SK-N-SH (cell line): ENCODE measurements around the gene GPATCH1. TPM values are rescaled to one million over a fixed set of nuclear protein-coding genes. Genes with fewer than 3 reads are reported as not detected.

Experiments used
- CTCF ChIA-PET: fragments of 300-600, 350-600 bp; formaldehyde crosslinking; extraction: SDS; loops from one replicate; lab custom pipeline; 2021; lab: Yijun Ruan, JAX
- POLR2A ChIA-PET: fragments of 350-600 bp; sonication (Branson Sonifier 250); formaldehyde crosslinking; extraction: SDS; loops from one replicate; lab custom pipeline; 2020; ENCODE audit warnings: antibody characterized with exemption, inconsistent platforms; lab: Yijun Ruan, JAX
- DNase-seq: peaks from one replicate; pipeline ENCODE4 v3.0.0; 2012
- H2AFZ ChIP-seq: fragments of 200-600 bp; sonication (generic); 2 replicates; pipeline ENCODE4 v1.8.1; 2016; ENCODE audit warnings: antibody characterized with exemption, mild to moderate bottlenecking, low read depth
- H3F3A ChIP-seq: fragments of 200-600 bp; sonication (generic); replicated peaks from 2 replicates; pipeline ENCODE3; 2016; ENCODE audit warnings: antibody characterized with exemption, mild to moderate bottlenecking; ENCODE audit not compliant: insufficient read depth
- H3K27ac ChIP-seq, 2 experiments: fragments of 200-500 bp in 1 of 2; fragments of 200-600 bp in 1 of 2; sonication (Bioruptor generic) in 1 of 2; sonication (generic), shearing (Covaris generic) in 1 of 2; 2 replicates each; pipeline versions ENCODE4 v1.5.1 to v1.6.1; 2014 to 2016; ENCODE audit warnings: low read depth in 2 of 2, inconsistent platforms in 1 of 2, low read length in 1 of 2, mild to moderate bottlenecking in 1 of 2, mixed read lengths in 1 of 2
- H3K27me3 ChIP-seq: fragments of 200-600 bp; sonication (generic), shearing (Covaris generic); 2 replicates; pipeline ENCODE4 v1.6.1; 2016; ENCODE audit warnings: mixed run types; ENCODE audit not compliant: insufficient read depth
- H3K36me3 ChIP-seq, 2 experiments: fragments of 200-500 bp in 1 of 2; fragments of 200-600 bp in 1 of 2; sonication (Bioruptor generic) in 1 of 2; sonication (generic) in 1 of 2; replicated peaks in 1 of 2; 2 replicates each; pipeline versions ENCODE3 to v1.5.1; 2014 to 2016; ENCODE audit warnings: low read length in 1 of 2, mild to moderate bottlenecking in 1 of 2; ENCODE audit not compliant: insufficient read depth in 2 of 2, control insufficient read depth in 1 of 2
- H3K4me1 ChIP-seq, 2 experiments: fragments of 200-500 bp in 1 of 2; fragments of 200-600 bp in 1 of 2; sonication (Bioruptor generic) in 1 of 2; sonication (generic), shearing (Covaris generic) in 1 of 2; 2 replicates each; pipeline versions ENCODE4 v1.5.1 to v1.6.1; 2014 to 2016; ENCODE audit warnings: low read depth in 1 of 2, low read length in 1 of 2, mixed run types in 1 of 2; ENCODE audit not compliant: insufficient read depth in 2 of 2, control insufficient read depth in 1 of 2
- H3K4me2 ChIP-seq: fragments of 200-600 bp; sonication (generic), shearing (Covaris generic); 2 replicates; pipeline ENCODE4 v1.6.1; 2017; ENCODE audit warnings: mixed run types
- H3K4me3 ChIP-seq, 2 experiments: fragments of 200-500 bp in 1 of 2; fragments of 200-600 bp in 1 of 2; sonication (Bioruptor generic) in 1 of 2; sonication (generic), shearing (Covaris generic) in 1 of 2; 2 replicates each; pipeline versions ENCODE4 v1.5.1 to v1.8.1; 2014 to 2016; ENCODE audit warnings: low read depth in 2 of 2, inconsistent platforms in 1 of 2, low read length in 1 of 2, mild to moderate bottlenecking in 1 of 2, mixed read lengths in 1 of 2, moderate library complexity in 1 of 2
- H3K79me2 ChIP-seq: fragments of 200-600 bp; sonication (generic); 2 replicates; pipeline ENCODE4 v1.8.1; 2017; ENCODE audit warnings: mild to moderate bottlenecking; ENCODE audit not compliant: insufficient read depth
- H3K9ac ChIP-seq: fragments of 200-600 bp; sonication (generic); 2 replicates; pipeline ENCODE4 v1.6.1; 2017; ENCODE audit warnings: mixed run types
- H3K9me2 ChIP-seq: fragments of 200-600 bp; sonication (generic); 2 replicates; pipeline ENCODE4 v1.6.1; 2017; ENCODE audit warnings: mixed run types
- H3K9me3 ChIP-seq: fragments of 200-600 bp; sonication (generic); 2 replicates; pipeline ENCODE4 v1.6.1; 2017; ENCODE audit warnings: mixed run types, mild to moderate bottlenecking, moderate library complexity
- H4K20me1 ChIP-seq: fragments of 200-600 bp; sonication (generic); 2 replicates; pipeline ENCODE4 v1.6.1; 2017; ENCODE audit warnings: mild to moderate bottlenecking, mixed run types; ENCODE audit not compliant: insufficient read depth
- EP300 ChIP-seq, 2 experiments: IDR thresholded peaks; 2 replicates each; pipeline versions ENCODE4 v1.4.0 to v1.6.1; 2012; ENCODE audit warnings: borderline replicate concordance in 1 of 2, low read depth in 1 of 2, low read length in 1 of 2
- EZH2phosphoT487 ChIP-seq: fragments of 200-600 bp; sonication (generic); IDR thresholded peaks from 2 replicates; pipeline ENCODE4 v1.6.1; 2017; ENCODE audit warnings: low read depth, mixed run types, mild to moderate bottlenecking, antibody characterized with exemption, moderate library complexity, borderline replicate concordance
- FOSL2 ChIP-seq: IDR thresholded peaks from 2 replicates; pipeline ENCODE4 v1.4.0; 2012; ENCODE audit warnings: low read depth, mild to moderate bottlenecking, moderate library complexity, borderline replicate concordance
- FOXJ3 ChIP-seq: sonication (generic); formaldehyde crosslinking; IDR thresholded peaks from 2 replicates; pipeline ENCODE4 v1.5.1; 2020; ENCODE audit warnings: mild to moderate bottlenecking, missing genetic modification reagents
- FOXM1 ChIP-seq: IDR thresholded peaks from 2 replicates; pipeline ENCODE4 v1.4.0; 2012; ENCODE audit warnings: low read depth, mild to moderate bottlenecking
- GABPA ChIP-seq: IDR thresholded peaks from 2 replicates; pipeline ENCODE4 v1.4.0; 2012; ENCODE audit warnings: low read depth, mild to moderate bottlenecking
- JUND ChIP-seq: IDR thresholded peaks from 2 replicates; pipeline ENCODE4 v1.4.0; 2012
- MEF2A ChIP-seq: IDR thresholded peaks from 2 replicates; pipeline ENCODE4 v1.4.0; 2012; ENCODE audit warnings: low read depth, borderline replicate concordance
- MXI1 ChIP-seq: IDR thresholded peaks from 2 replicates; pipeline ENCODE4 v1.6.1; 2012; ENCODE audit warnings: mild to moderate bottlenecking, low read depth, low read length, improper control_type of control experiment
- NFIC ChIP-seq: IDR thresholded peaks from 2 replicates; pipeline ENCODE4 v1.4.0; 2012; ENCODE audit warnings: borderline replicate concordance
- NRF1 ChIP-seq: IDR thresholded peaks from 2 replicates; pipeline ENCODE4 v1.6.1; 2012; ENCODE audit warnings: low read depth, mild to moderate bottlenecking, low read length
- RCOR1 ChIP-seq: fragments of 150-350 bp; IDR thresholded peaks from 2 replicates; pipeline ENCODE4 v1.6.1; 2017; ENCODE audit warnings: antibody characterized with exemption, low read length
- SIN3A ChIP-seq: IDR thresholded peaks from 2 replicates; pipeline ENCODE4 v1.6.1; 2012; ENCODE audit warnings: low read depth, mild to moderate bottlenecking, low read length, moderate library complexity, borderline replicate concordance
- TCF12 ChIP-seq: IDR thresholded peaks from 2 replicates; pipeline ENCODE4 v1.4.0; 2012
- TEAD4 ChIP-seq: IDR thresholded peaks from 2 replicates; pipeline ENCODE4 v1.4.0; 2012; ENCODE audit warnings: mild to moderate bottlenecking, borderline replicate concordance; ENCODE audit not compliant: insufficient read depth
- YY1 ChIP-seq: IDR thresholded peaks from 2 replicates; pipeline ENCODE4 v1.4.0; 2012; ENCODE audit warnings: low read depth, mild to moderate bottlenecking
- WGBS: methylation state at CpG from one replicate; pipeline ENCODE4 v1.1.6; 2017; ENCODE audit warnings: low lambda C conversion rate; 5-methylcytosine and 5-hydroxymethylcytosine counted together
- polyA plus RNA-seq, 3 experiments: library from polyadenylated mRNA; depleted of rRNA; stranded (reverse); fragments of >200 nt; gene quantifications; 2 replicates each; pipeline ENCODE4 v1.2.3, GENCODE V29; 2012
- TF ChIP-seq, protein P1 (sequence below): IDR thresholded peaks from 2 replicates; pipeline ENCODE4; 2012
- TF ChIP-seq, protein P2 (sequence below): IDR thresholded peaks from 2 replicates; pipeline ENCODE4 v1.4.0; 2012; ENCODE audit warnings: low read depth, borderline replicate concordance

Gene GPATCH1
- polyA plus RNA-seq, 1 of the 3 experiments (the other 2 are of a cell fraction), result 5.9 TPM

DNA sequence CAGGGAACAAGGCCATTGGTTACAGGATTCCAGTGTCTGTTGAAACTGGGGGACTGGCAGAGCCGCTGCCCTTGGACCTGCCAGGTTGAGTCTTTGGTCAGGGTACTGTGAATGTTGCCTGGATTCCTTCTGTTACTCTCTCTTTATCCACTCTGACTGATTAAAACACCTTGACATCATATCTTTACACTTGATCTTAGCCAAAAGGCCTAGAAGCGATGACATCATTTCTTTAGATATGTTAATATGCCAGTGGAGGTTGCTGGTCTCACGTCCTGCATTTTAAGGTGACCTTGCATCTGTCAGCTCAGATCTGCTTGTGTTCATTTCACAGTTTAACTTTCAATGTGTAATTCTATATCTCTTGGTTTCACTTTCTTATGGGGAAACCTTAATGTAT is 9.2 kb downstream of the GPATCH1 start:
- H4K20me1 ChIP-seq, result no peaks in the 10 kb centered on the region
- H3K9me2 ChIP-seq, result no peaks in the 10 kb centered on the region
- no peak for TF ChIP-seq EZH2phosphoT487
- TF ChIP-seq FOSL2, result no peak
- TF ChIP-seq, protein P1, sequence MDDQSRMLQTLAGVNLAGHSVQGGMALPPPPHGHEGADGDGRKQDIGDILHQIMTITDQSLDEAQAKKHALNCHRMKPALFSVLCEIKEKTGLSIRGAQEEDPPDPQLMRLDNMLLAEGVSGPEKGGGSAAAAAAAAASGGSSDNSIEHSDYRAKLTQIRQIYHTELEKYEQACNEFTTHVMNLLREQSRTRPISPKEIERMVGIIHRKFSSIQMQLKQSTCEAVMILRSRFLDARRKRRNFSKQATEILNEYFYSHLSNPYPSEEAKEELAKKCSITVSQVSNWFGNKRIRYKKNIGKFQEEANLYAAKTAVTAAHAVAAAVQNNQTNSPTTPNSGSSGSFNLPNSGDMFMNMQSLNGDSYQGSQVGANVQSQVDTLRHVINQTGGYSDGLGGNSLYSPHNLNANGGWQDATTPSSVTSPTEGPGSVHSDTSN, result no peak
- no peak for TF ChIP-seq JUND
- no peak for TF ChIP-seq YY1
- TF ChIP-seq FOXM1, result no peak
- no peak for TF ChIP-seq TCF12
- no peak for TF ChIP-seq MXI1
- no peak for TF ChIP-seq RCOR1
- no peak for TF ChIP-seq MEF2A
- TF ChIP-seq EP300 (IDR thresholded peaks at IDR 0.05; ENCODE audit: borderline replicate concordance in 1 of 2, low read depth in 1 of 2, low read length in 1 of 2), result no peak
- TF ChIP-seq NRF1, result no peak
- no peak for TF ChIP-seq SIN3A
- no peak for TF ChIP-seq FOXJ3 (CRISPR knock-in tag)
- no peak for TF ChIP-seq GABPA
- no peak for TF ChIP-seq TEAD4
- TF ChIP-seq, protein P2, sequence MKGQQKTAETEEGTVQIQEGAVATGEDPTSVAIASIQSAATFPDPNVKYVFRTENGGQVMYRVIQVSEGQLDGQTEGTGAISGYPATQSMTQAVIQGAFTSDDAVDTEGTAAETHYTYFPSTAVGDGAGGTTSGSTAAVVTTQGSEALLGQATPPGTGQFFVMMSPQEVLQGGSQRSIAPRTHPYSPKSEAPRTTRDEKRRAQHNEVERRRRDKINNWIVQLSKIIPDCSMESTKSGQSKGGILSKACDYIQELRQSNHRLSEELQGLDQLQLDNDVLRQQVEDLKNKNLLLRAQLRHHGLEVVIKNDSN, result no peak
- no peak for TF ChIP-seq NFIC
- no peak overlapping the region for H3K27ac ChIP-seq
- peaks cover 8 to 27% of the 10 kb centered on the region in 2 experiments for H3K36me3 ChIP-seq
- peaks cover 5% of the 10 kb centered on the region; the same call in 1 of the 2 replicates for H3K79me2 ChIP-seq
- no peak overlapping the region for H2AFZ ChIP-seq
- H3F3A ChIP-seq, result no peaks in the 10 kb centered on the region
- H3K9ac ChIP-seq, result no peak overlapping the region
- no peaks in the 10 kb centered on the region for H3K27me3 ChIP-seq
- no peaks in the 10 kb centered on the region for H3K9me3 ChIP-seq
- H3K4me1 ChIP-seq, result no peaks in the 10 kb centered on the region
- H3K4me3 ChIP-seq, result no peak overlapping the region
- CTCF ChIA-PET, result no interaction called here
- H3K4me2 ChIP-seq, result no peak overlapping the region
- 85% methylated on average over 3 of the region's 3 CpGs for WGBS
- POLR2A ChIA-PET, result no interaction called here
- DNase-seq, result no peak
